OCI-LY7 (cell line): Measurements from ENCODE around the gene CD52. TPM values are rescaled to one million over a fixed set of nuclear protein-coding genes. Genes with fewer than 3 reads are reported as not detected.
"Not testable (repeated sequence)": the region's sequence is repeated elsewhere in the genome, so short reads cannot be mapped to it uniquely, and the experiment has no call there.

ENCODE experiments used
- BruUV-seq: library from RNA; stranded (reverse); fragments of 400-500 nt; replicated peaks from 2 replicates; lab custom pipeline; 2021; lab: Mats Ljungman, UMichigan
- CTCF ChIA-PET: fragments of 300-600 bp; sonication (Branson Sonifier 250); formaldehyde crosslinking; loops from one replicate; lab custom pipeline; 2022; ENCODE audit warnings: antibody characterized with exemption; ENCODE audit not compliant: unreplicated experiment; lab: Charles Lee
- POLR2A ChIA-PET: fragments of 300-600 bp; sonication (Branson Sonifier 250); formaldehyde crosslinking; loops from one replicate; lab custom pipeline; 2022; ENCODE audit warnings: antibody characterized with exemption; lab: Charles Lee
- DNase-seq: peaks from one replicate; pipeline ENCODE4 v3.0.0-alpha.2; 2015; ENCODE audit warnings: low spot score
- H2AFZ ChIP-seq: fragments of 200-600 bp; sonication (generic), shearing (Covaris generic); 2 replicates; pipeline ENCODE4 v1.6.1; 2014; ENCODE audit warnings: mild to moderate bottlenecking, antibody characterized with exemption, low read length, moderate library complexity
- H3K27ac ChIP-seq: fragments of 200-600 bp; sonication (generic); 2 replicates; pipeline ENCODE4 v1.5.1; 2014; ENCODE audit warnings: mixed run types, low read depth, mild to moderate bottlenecking, moderate library complexity, low read length, inconsistent platforms; ENCODE audit not compliant: poor library complexity, severe bottlenecking
- H3K36me3 ChIP-seq: fragments of 200-600 bp; sonication (generic); 2 replicates; pipeline ENCODE4 v1.6.1; 2014; ENCODE audit warnings: mild to moderate bottlenecking, antibody characterized with exemption, low read length, moderate library complexity, mixed read lengths; ENCODE audit not compliant: insufficient read depth
- H3K4me1 ChIP-seq: fragments of 200-600 bp; sonication (generic); 2 replicates; pipeline ENCODE4 v1.5.1; 2014; ENCODE audit warnings: mild to moderate bottlenecking, low read length; ENCODE audit not compliant: insufficient read depth, poor library complexity, severe bottlenecking
- H3K4me2 ChIP-seq: fragments of 200-600 bp; sonication (generic); 2 replicates; pipeline ENCODE4 v1.6.1; 2014; ENCODE audit warnings: mild to moderate bottlenecking, low read length
- H3K4me3 ChIP-seq: fragments of 200-600 bp; sonication (generic); 2 replicates; pipeline ENCODE4 v1.5.1; 2014; ENCODE audit warnings: mild to moderate bottlenecking, low read depth, low read length; ENCODE audit not compliant: poor library complexity, severe bottlenecking
- H3K79me2 ChIP-seq: fragments of 200-600 bp; sonication (generic); 2 replicates; pipeline ENCODE4 v1.6.1; 2016; ENCODE audit warnings: low read depth, mild to moderate bottlenecking, low read length, moderate library complexity, mixed read lengths; ENCODE audit not compliant: insufficient read depth
- H3K9me2 ChIP-seq: fragments of 200-600 bp; sonication (generic); 2 replicates; pipeline ENCODE4 v1.6.1; 2016; ENCODE audit warnings: mild to moderate bottlenecking, low read length, mixed read lengths; ENCODE audit not compliant: insufficient read depth
- H3K9me3 ChIP-seq: fragments of 200-600 bp; sonication (generic); 2 replicates; pipeline ENCODE4 v1.6.1; 2014; ENCODE audit warnings: mild to moderate bottlenecking, mixed run types, low read length, mixed read lengths
- H4K20me1 ChIP-seq: fragments of 200-600 bp; sonication (generic); 2 replicates; pipeline ENCODE4 v1.6.1; 2014; ENCODE audit warnings: mild to moderate bottlenecking, antibody characterized with exemption, low read length, moderate library complexity, mixed read lengths; ENCODE audit not compliant: insufficient read depth
- CTCF ChIP-seq: fragments of 200-600 bp; sonication (generic); conservative IDR thresholded peaks from 2 replicates; pipeline ENCODE4 v1.5.1; 2014; ENCODE audit warnings: mild to moderate bottlenecking, antibody characterized with exemption, low read length, moderate library complexity, mixed read lengths
- EZH2phosphoT487 ChIP-seq: fragments of 200-600 bp; sonication (generic); IDR thresholded peaks from 2 replicates; pipeline ENCODE4 v1.6.1; 2018; ENCODE audit warnings: low read depth, borderline replicate concordance, mild to moderate bottlenecking, mixed run types, antibody characterized with exemption, low read length, moderate library complexity, mixed read lengths
- intact Hi-C: fragments of 100-400 bp; cut with micrococcal nuclease; formaldehyde crosslinking; loops from one replicate; pipeline ENCODE4 v1.10.0; 2022; ENCODE audit not compliant: unreplicated experiment
- total RNA-seq, 2 experiments: library from RNA; depleted of rRNA in 1 of 2; stranded (reverse); fragments of >200 nt in 1 of 2; shearing (Covaris generic) in 1 of 2; gene quantifications; 2 replicates each; pipeline ENCODE4 v1.2.3, GENCODE V29; 2014 to 2022

CD52 gene
- total RNA-seq, 2 experiments from 2014 or later, result 470 to 769 TPM

GRCh38 chr1:26330276-26330675, 12.5 kb downstream of the CD52 start:
- CTCF ChIA-PET, result no interaction called here

GRCh38 chr1:26333312-26333711, 15.6 kb downstream of the CD52 start:
- peaks cover 34% of the 10 kb centered on the region for H3K4me1 ChIP-seq
- POLR2A ChIA-PET, result interaction anchor here (0.9 kb wide), 1 partner anchor 220 kb away, joined by 3 read pairs; no protein-coding TSS in a partner anchor
- H3K27ac ChIP-seq, H2AFZ ChIP-seq, H3K9me2 ChIP-seq, H4K20me1 ChIP-seq, H3K4me2 ChIP-seq, H3K9me3 ChIP-seq, H3K4me3 ChIP-seq, CTCF ChIA-PET, H3K79me2 ChIP-seq, DNase-seq, intact Hi-C loops, H3K36me3 ChIP-seq, BruUV-seq: not testable (repeated sequence)

More at GRCh38 chr1:26330276-26330675, 12.5 kb downstream of the CD52 start:
- no peaks in the 10 kb centered on the region for H3K9me3 ChIP-seq
- no peaks in the 10 kb centered on the region for H3K36me3 ChIP-seq
- POLR2A ChIA-PET, result interaction anchor here (0.6 kb wide), 1 partner anchor 13 kb away, joined by 3 read pairs; the partner anchor contains the start of gene CD52
- peaks cover 14% of the 10 kb centered on the region for H3K4me1 ChIP-seq
- no peak overlapping the region for H3K4me3 ChIP-seq
- TF ChIP-seq EZH2phosphoT487, result no peak
- H3K4me2 ChIP-seq, result no peak overlapping the region
- BruUV-seq, result no TSS peak
- H2AFZ ChIP-seq, result no peak overlapping the region
- intact Hi-C loops, result no loop called here
- H3K79me2 ChIP-seq, result no peaks in the 10 kb centered on the region
- H4K20me1 ChIP-seq, result no peaks in the 10 kb centered on the region
- no peak for DNase-seq
- H3K9me2 ChIP-seq, result no peaks in the 10 kb centered on the region
- no peak overlapping the region for H3K27ac ChIP-seq

GRCh38 chr1:26335774-26336476, 18.2 kb downstream of the CD52 start:
- Histone ChIP-seq H3K36me3 (no peaks in the 10 kb centered on the region), H3K4me1 (peaks cover 30% of the 10 kb centered on the region), H4K20me1 (no peaks in the 10 kb centered on the region), H3K9me3 (no peaks in the 10 kb centered on the region), H2AFZ (peak overlapping the region; percentile 71), H3K27ac (no peak overlapping the region), H3K9me2 (no peaks in the 10 kb centered on the region), H3K4me3 (peak overlapping the region; percentile 69), H3K4me2 (peak overlapping the region; percentile 74), H3K79me2 (no peaks in the 10 kb centered on the region)
- TF ChIP-seq EZH2phosphoT487 (no peak), CTCF (no peak)
- BruUV-seq, result no TSS peak
- ChIA-PET POLR2A (no interaction called here), CTCF (no interaction called here)
- DNase-seq, result no peak
- intact Hi-C loops, result loop anchor here (5.0 kb wide), 1 partner anchor 224 kb away; the partner anchor contains the start of gene PDIK1L
